OCI-LY7 (cell line): ENCODE data around the gene CKAP2L.

Experiments
- CTCF ChIP-seq: fragments of 200-600 bp; sonication (generic); conservative IDR thresholded peaks from 2 replicates; pipeline ENCODE4 v1.5.1; 2014; ENCODE audit warnings: mild to moderate bottlenecking, antibody characterized with exemption, low read length, moderate library complexity, mixed read lengths
- EZH2phosphoT487 ChIP-seq: fragments of 200-600 bp; sonication (generic); IDR thresholded peaks from 2 replicates; pipeline ENCODE4 v1.6.1; 2018; ENCODE audit warnings: low read depth, borderline replicate concordance, mild to moderate bottlenecking, mixed run types, antibody characterized with exemption, low read length, moderate library complexity, mixed read lengths

DNA sequence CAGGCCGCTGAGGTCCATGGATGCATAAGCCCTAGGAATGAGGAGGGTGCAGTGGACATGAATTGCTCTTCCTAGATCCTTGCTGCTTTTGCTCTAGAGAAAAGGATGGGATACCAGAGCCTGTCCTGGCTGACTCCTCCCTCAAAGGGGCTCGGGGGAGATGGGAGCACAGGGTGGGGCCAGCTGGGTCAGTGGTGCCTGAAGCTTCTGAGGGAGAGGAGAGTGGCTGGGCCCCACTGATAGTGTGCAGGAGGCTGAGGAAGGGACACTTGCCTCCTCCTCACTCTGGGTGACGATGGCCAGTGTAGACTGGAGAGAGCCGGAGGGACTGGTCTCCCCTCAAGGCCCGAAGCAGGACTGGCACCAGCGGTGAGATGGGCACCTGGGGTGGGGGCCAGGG is 43.6 kb downstream of the CKAP2L start, which contains the start of gene NT5DC4:
- TF ChIP-seq CTCF (no peak), EZH2phosphoT487 (no peak)
